ENCODE results near the gene HIC1. TPM values are rescaled to one million over a fixed set of nuclear protein-coding genes. Genes with fewer than 3 reads are reported as not detected.

Gene HIC1
- total and polyA plus RNA-seq, 2 experiments from 2014 or later, result 0.17 to 0.26 TPM

- TF ChIP-seq, protein P1, sequence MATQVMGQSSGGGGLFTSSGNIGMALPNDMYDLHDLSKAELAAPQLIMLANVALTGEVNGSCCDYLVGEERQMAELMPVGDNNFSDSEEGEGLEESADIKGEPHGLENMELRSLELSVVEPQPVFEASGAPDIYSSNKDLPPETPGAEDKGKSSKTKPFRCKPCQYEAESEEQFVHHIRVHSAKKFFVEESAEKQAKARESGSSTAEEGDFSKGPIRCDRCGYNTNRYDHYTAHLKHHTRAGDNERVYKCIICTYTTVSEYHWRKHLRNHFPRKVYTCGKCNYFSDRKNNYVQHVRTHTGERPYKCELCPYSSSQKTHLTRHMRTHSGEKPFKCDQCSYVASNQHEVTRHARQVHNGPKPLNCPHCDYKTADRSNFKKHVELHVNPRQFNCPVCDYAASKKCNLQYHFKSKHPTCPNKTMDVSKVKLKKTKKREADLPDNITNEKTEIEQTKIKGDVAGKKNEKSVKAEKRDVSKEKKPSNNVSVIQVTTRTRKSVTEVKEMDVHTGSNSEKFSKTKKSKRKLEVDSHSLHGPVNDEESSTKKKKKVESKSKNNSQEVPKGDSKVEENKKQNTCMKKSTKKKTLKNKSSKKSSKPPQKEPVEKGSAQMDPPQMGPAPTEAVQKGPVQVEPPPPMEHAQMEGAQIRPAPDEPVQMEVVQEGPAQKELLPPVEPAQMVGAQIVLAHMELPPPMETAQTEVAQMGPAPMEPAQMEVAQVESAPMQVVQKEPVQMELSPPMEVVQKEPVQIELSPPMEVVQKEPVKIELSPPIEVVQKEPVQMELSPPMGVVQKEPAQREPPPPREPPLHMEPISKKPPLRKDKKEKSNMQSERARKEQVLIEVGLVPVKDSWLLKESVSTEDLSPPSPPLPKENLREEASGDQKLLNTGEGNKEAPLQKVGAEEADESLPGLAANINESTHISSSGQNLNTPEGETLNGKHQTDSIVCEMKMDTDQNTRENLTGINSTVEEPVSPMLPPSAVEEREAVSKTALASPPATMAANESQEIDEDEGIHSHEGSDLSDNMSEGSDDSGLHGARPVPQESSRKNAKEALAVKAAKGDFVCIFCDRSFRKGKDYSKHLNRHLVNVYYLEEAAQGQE (IDR thresholded peaks at IDR 0.05; ENCODE audit: unreplicated experiment), result no peak
- TF ChIP-seq NANOG (IDR thresholded peaks at IDR 0.05; ENCODE audit: borderline replicate concordance), result no peak
- TF ChIP-seq EZH2 (IDR thresholded peaks at IDR 0.05; ENCODE audit: low read depth, unreplicated experiment), result no peak
- TF ChIP-seq, protein P2, sequence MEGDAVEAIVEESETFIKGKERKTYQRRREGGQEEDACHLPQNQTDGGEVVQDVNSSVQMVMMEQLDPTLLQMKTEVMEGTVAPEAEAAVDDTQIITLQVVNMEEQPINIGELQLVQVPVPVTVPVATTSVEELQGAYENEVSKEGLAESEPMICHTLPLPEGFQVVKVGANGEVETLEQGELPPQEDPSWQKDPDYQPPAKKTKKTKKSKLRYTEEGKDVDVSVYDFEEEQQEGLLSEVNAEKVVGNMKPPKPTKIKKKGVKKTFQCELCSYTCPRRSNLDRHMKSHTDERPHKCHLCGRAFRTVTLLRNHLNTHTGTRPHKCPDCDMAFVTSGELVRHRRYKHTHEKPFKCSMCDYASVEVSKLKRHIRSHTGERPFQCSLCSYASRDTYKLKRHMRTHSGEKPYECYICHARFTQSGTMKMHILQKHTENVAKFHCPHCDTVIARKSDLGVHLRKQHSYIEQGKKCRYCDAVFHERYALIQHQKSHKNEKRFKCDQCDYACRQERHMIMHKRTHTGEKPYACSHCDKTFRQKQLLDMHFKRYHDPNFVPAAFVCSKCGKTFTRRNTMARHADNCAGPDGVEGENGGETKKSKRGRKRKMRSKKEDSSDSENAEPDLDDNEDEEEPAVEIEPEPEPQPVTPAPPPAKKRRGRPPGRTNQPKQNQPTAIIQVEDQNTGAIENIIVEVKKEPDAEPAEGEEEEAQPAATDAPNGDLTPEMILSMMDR (conservative IDR thresholded peaks at IDR 0.05; ENCODE audit: low read depth in 2 of 2), result no peak
- TF ChIP-seq EZH2phosphoT487 (IDR thresholded peaks at IDR 0.05; ENCODE audit: unreplicated experiment), result no peak
- no peak for TF ChIP-seq STAT1 (IDR thresholded peaks at IDR 0.05; ENCODE audit: unreplicated experiment)
- TF ChIP-seq CREB1 (CRISPR knock-in tag; IDR thresholded peaks at IDR 0.05; ENCODE audit: low read depth), result no peak
Observed at GRCh38 chr17:2043785-2044184, 11.1 kb upstream of the HIC1 start (continued).

DNA sequence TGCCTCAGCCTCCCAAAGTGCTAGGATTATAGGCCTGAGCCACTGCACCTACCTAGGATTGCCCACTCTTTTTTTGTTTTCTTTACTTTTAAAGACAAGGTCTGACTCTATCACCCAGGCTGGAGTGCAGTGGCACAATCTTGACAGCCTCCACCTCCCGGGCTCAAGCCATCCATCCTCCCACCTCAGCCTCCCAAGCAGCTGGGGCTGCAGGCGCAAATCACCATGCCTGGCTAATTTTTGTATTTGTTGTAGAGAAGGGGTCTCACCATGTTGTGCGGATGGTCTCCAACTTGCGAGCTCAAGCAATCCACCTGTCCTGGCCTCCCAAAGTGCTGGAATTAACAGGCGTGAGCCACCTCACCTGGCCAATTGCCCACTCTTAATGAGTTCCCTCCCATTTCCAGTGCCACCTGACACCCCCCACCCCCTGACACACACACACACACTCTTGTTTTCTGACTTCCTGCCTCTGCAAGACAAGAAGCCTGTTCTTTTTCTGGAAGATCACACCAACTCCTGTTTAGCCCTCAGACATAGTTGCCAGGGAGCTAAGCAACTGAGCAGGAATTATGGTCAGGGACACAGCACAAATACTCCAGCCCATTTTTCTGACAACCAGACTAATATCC, 10.5 kb upstream of the HIC1 start:
- no peak for DNase-seq (ENCODE audit: low spot score)
- no peaks in the 10 kb centered on the region for H3K79me2 ChIP-seq (replicated peaks; ENCODE audit: insufficient read depth)
- no peak for ATAC-seq

More for the DNA sequence above, 10.5 kb upstream of the HIC1 start:
- no peaks in the 10 kb centered on the region; the same call in 1 of the 2 replicates for H4K20me1 ChIP-seq (replicated peaks; ENCODE audit: insufficient read depth)
- no peak overlapping the region for H3K27ac Mint-ChIP-seq
- peaks cover 7% of the 10 kb centered on the region; the same call in 1 of the 2 replicates for H3K36me3 ChIP-seq (ENCODE audit: insufficient read depth)
- H3K4me1 ChIP-seq (ENCODE audit: insufficient read depth), result peaks cover 7% of the 10 kb centered on the region
- peaks cover 13% of the 10 kb centered on the region; the same call in 1 of the 2 replicates for H3F3A ChIP-seq (replicated peaks; ENCODE audit: low read depth)
- TF ChIP-seq POLR2AphosphoS5 (IDR thresholded peaks at IDR 0.05; ENCODE audit: low read depth) (no peak), ZNF114 (CRISPR knock-in tag; IDR thresholded peaks at IDR 0.05) (no peak)
- H3K27ac ChIP-seq (ENCODE audit: low read depth), result no peak overlapping the region
- peaks cover 16% of the 10 kb centered on the region for H3K36me3 Mint-ChIP-seq (ENCODE audit: low read depth)
- peaks cover 42% of the 10 kb centered on the region for H3K27me3 Mint-ChIP-seq (ENCODE audit: insufficient read depth, low read depth, poor library complexity)
- H3K4me1 Mint-ChIP-seq, result peaks cover 5% of the 10 kb centered on the region; the same call in 2 of the 3 replicates
- no peak overlapping the region for H3K4me2 ChIP-seq
- no peak overlapping the region for H3K4me3 ChIP-seq
- H3K9me3 Mint-ChIP-seq, result no peaks in the 10 kb centered on the region
- H3K9me2 ChIP-seq (ENCODE audit: insufficient read depth), result no peaks in the 10 kb centered on the region
- H3K27me3 ChIP-seq (ENCODE audit: insufficient read depth), result peaks cover 43% of the 10 kb centered on the region
- no peak overlapping the region for H2AFZ ChIP-seq
- no peak overlapping the region for H3K4me3 Mint-ChIP-seq

Measured in GM23338 (cell line).